Kidney (tissue), 14 donors: ENCODE data around the gene NDUFA13. TPM values are rescaled to one million over a fixed set of nuclear protein-coding genes. Genes with fewer than 3 reads are reported as not detected.

Experiments
- DNase-seq, 5 donors: peaks; one replicate each; pipeline ENCODE4 v3.0.0-alpha.2; 2013 to 2020
- FAIRE-seq: peaks from 2 replicates; lab custom pipeline; 2012; peaks lifted over from hg19 to GRCh38; lab: Jason Lieb, UNC
- H3K27ac ChIP-seq, 2 donors: one replicate each; pipeline ENCODE4 v1.7.0; 2013; ENCODE audit warnings: low read depth in 2 of 2, low read length in 2 of 2, inconsistent platforms in 1 of 2
- H3K27me3 ChIP-seq: one replicate; pipeline ENCODE4 v1.7.1; 2013; ENCODE audit warnings: low read length, inconsistent platforms; ENCODE audit not compliant: control insufficient read depth, insufficient read depth
- H3K36me3 ChIP-seq, 3 donors: one replicate each; pipeline versions ENCODE4 v1.7.0 to v1.7.1; 2013; ENCODE audit warnings: low read length in 3 of 3, control low read depth in 1 of 3, inconsistent platforms in 1 of 3; ENCODE audit not compliant: insufficient read depth in 3 of 3, control insufficient read depth in 2 of 3
- H3K4me1 ChIP-seq, 3 donors: one replicate each; pipeline versions ENCODE4 v1.7.0 to v1.7.1; 2013; ENCODE audit warnings: low read length in 3 of 3, inconsistent platforms in 1 of 3, low read depth in 1 of 3; ENCODE audit not compliant: control insufficient read depth in 2 of 3, insufficient read depth in 2 of 3
- H3K4me3 ChIP-seq, 3 donors: one replicate each; pipeline versions ENCODE4 v1.7.0 to v1.8.1; 2013; ENCODE audit warnings: low read length in 3 of 3, control low read depth in 1 of 3, inconsistent platforms in 1 of 3
- H3K9ac ChIP-seq, 3 donors: one replicate each; pipeline versions ENCODE4 v1.7.0 to v1.7.1; 2013; ENCODE audit warnings: low read length in 3 of 3, control low read depth in 1 of 3, inconsistent platforms in 1 of 3
- H3K9me3 ChIP-seq, 3 donors: one replicate each; pipeline versions ENCODE4 v1.7.0 to v1.7.1; 2013; ENCODE audit warnings: low read length in 3 of 3, control low read depth in 1 of 3, inconsistent platforms in 1 of 3; ENCODE audit not compliant: control insufficient read depth in 2 of 3, insufficient read depth in 1 of 3
- intact Hi-C: fragments of 100-400 bp; cut with DNase I; formaldehyde crosslinking; loops from one replicate; pipeline ENCODE4 v1.11.1; 2022
- polyA plus RNA-seq: library from polyadenylated mRNA; stranded (reverse); fragments of 350-450 nt; fragmentation: Illumina TruSeq; extraction: RNeasy Lipid Tissue Mini Kit (QIAGEN cat#74804); gene quantifications from one replicate; pipeline ENCODE4 v1.2.3, GENCODE V29; 2014; ENCODE audit warnings: low read depth, low replicate concordance; ENCODE audit not compliant: insufficient read depth
- total RNA-seq: library from RNA; stranded (reverse); fragmentation: NEBNext Ultra II Directional; extraction: Animal tissue kit (Norgen Biotek cat#: 25700); gene quantifications from one replicate; pipeline ENCODE4 v1.2.1, GENCODE V29; 2021
- TF ChIP-seq, protein P1 (sequence below): IDR thresholded peaks from 3 replicates; pipeline ENCODE4 v1.5.1; 2012; ENCODE audit warnings: mild to moderate bottlenecking, moderate library complexity, borderline replicate concordance; ENCODE audit not compliant: insufficient read depth; ENCODE audit errors: extremely low read depth
- donor health status: control.
- donor health status: control.
- donor health status: control.
- donor health status: control.
- donor health status: control.
- donor health status: DM: yes; HTN: yes; CAD: no.
- donor health status: Normal renal cell carcinoma (clear cell type).

The NDUFA13 gene
- total and polyA plus RNA-seq, 2 donors from 2014 or later: 328 to 627 TPM

DNA sequence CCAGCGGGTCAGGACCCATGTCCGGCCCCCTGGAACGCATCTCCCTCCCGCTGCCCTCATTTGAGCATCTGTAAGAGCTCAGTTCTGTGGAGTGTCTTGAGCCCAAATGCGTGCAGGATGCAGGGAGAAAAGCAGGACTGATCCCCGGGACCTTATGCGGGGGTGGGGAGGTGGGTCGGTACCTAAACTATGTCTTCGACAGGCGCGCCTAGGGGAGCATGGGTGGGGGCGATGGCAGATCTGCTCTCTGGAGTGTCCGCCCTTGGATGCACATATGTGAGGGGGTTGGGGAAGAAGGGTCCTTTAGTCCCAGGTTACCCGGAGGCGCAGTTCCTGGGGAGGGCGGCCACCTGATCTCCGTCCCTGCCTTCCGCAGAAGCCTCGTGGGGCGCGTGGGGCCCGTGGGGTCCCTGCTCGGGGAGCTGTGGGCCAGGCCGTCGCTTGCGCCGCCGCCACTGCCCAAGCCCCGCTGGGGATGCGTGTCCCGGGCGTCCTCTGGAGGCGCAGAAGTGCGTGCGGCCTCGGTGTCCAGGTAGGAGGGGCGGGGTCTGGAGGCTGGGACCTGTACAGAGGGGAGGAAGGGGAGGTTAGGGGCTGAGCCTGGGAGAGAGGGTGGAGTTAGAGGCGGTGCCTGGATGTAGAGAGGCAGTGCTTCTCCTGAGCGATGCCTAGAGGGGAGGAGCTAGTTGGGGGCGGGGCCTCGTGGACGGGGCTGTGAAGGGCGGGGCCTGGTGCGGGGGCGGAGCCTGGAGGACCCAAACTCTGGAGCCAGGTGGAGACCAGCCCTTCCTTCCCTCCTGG, 24.9 kb downstream of the NDUFA13 start:
- Histone ChIP-seq H3K36me3 (no peaks in the 10 kb centered on the region), H3K4me3 (no peak overlapping the region), H3K9me3 (no peaks in the 10 kb centered on the region), H3K27me3 (peaks cover 18% of the 10 kb centered on the region), H3K4me1 (peaks cover 0 to 17% (median 5%) of the 10 kb centered on the region in 3 donors), H3K27ac (no peak overlapping the region), H3K9ac (no peak overlapping the region)
- FAIRE-seq (no peak), DNase-seq (peak; percentile 62 to 89 (median 69))
- intact Hi-C loops: no loop called here
- TF ChIP-seq, protein P1, sequence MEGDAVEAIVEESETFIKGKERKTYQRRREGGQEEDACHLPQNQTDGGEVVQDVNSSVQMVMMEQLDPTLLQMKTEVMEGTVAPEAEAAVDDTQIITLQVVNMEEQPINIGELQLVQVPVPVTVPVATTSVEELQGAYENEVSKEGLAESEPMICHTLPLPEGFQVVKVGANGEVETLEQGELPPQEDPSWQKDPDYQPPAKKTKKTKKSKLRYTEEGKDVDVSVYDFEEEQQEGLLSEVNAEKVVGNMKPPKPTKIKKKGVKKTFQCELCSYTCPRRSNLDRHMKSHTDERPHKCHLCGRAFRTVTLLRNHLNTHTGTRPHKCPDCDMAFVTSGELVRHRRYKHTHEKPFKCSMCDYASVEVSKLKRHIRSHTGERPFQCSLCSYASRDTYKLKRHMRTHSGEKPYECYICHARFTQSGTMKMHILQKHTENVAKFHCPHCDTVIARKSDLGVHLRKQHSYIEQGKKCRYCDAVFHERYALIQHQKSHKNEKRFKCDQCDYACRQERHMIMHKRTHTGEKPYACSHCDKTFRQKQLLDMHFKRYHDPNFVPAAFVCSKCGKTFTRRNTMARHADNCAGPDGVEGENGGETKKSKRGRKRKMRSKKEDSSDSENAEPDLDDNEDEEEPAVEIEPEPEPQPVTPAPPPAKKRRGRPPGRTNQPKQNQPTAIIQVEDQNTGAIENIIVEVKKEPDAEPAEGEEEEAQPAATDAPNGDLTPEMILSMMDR: no peak

DNA sequence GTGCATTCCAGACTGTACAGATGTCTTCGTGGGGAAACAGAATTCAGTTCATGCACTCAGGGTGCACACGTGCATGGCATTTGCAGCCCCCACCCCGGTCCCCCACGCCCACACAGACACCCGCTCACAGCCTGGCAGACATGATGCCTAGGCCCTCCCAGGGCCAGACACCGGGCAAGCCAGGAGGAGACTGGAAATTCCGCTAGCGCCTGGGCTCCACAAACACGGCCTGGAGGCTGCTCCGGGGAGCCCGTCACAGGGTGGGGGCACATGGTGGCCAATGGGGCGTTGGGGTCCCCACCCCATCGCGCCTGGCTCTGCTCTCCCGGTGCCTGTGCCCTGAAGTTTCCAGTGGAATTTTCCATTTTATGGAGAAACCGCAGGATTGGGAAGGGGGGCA, 25.6 kb downstream of the NDUFA13 start:
- no peak overlapping the region for H3K27ac ChIP-seq
- H3K27me3 ChIP-seq: peaks cover 18% of the 10 kb centered on the region
- H3K4me3 ChIP-seq: no peak overlapping the region
- no peak overlapping the region for H3K9ac ChIP-seq
- no peaks in the 10 kb centered on the region for H3K36me3 ChIP-seq
- TF ChIP-seq, protein P1: no peak
- DNase-seq: no peak
- no peak for FAIRE-seq
- H3K9me3 ChIP-seq: no peaks in the 10 kb centered on the region
- H3K4me1 ChIP-seq: peaks cover 0 to 17% (median 5%) of the 10 kb centered on the region in 3 donors
- intact Hi-C loops: no loop called here

DNA sequence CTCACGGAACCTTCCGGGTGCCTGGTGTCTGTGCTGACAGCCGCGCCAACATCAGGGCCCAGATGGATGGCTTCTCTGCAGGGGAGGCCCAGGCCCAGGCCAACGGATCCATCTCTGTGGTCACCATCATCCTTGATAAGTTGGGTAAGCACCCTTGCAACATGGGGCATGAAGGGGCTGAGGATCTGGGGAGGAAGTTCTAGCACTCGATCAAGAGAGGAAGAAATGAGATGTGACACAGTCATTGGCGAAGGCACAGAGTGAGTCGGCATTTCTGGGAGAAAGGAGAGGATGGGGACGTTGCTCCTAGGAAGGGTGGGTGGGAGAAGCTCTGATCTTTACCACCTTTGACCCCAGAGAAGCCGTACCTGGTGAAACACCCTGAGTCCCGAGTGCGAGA, 26.5 kb downstream of the NDUFA13 start:
- Histone ChIP-seq H3K4me3 (no peak overlapping the region), H3K36me3 (no peaks in the 10 kb centered on the region), H3K9ac (no peak overlapping the region), H3K4me1 (peaks cover 0 to 17% (median 5%) of the 10 kb centered on the region in 3 donors), H3K27ac (no peak overlapping the region), H3K27me3 (peaks cover 18% of the 10 kb centered on the region), H3K9me3 (no peaks in the 10 kb centered on the region)
- intact Hi-C loops: no loop called here
- TF ChIP-seq, protein P1: no peak
- FAIRE-seq (no peak), DNase-seq (no peak)
